ENCODE results near the gene STAMBPL1.
"Not testable (repeated sequence)": the region's sequence is repeated elsewhere in the genome, so short reads cannot be mapped to it uniquely, and the experiment has no call there.

STAMBPL1 gene

DNA sequence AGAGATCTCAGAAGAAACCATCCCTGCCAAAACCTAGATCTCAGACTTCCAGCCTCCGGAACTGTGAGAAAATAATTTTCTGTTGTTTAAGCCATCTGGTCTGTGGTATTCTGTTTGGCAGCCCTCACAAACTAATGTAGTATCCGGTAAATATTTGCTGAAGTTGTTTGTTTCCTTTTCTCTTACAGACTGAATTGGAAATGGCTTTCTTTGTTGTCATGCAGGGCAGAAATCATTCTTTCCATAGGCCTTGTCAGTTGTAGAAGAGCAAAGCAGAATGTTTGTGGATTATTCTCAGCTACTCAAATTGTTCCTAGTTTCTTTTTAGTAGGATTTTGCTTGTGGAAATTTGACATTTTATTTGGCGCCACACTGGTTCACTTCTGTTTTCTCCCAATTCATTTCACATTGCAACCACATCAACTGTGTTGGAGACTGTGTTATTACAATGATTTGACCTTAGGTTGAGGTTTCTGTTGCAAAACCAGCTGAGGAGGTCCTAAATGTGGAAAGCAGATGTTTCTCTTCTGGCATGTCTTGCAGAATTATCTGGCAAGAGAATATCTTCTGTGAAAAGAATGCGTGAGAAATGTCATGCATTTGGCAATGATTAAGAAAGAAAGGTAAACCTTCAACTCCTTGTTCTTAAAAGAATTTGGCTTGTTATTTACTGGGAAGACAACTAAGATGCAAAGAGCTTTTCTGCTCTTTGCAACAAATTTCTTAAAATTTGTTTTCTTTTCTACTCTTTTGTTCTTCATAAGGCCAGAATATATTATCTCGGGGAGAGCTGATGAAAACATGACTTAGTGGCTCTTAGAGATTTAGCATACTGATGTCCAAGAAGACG, 46.7 kb downstream of the STAMBPL1 start:
- peak; percentile 35 for DNase-seq

DNA sequence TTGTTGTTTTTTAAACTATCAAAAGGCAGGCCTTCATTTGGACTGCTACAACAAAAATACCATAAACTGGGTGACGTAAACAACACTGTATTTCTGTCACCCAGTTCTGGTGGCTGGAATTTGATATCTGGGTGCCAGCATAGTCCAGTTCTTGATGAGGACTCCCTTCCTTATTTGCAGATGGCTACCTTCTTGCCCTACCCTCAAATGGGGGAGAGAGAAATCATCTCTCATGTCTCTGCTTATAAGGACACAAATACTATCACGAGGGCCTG, 47.3 kb downstream of the STAMBPL1 start:
- DNase-seq: no peak

DNA sequence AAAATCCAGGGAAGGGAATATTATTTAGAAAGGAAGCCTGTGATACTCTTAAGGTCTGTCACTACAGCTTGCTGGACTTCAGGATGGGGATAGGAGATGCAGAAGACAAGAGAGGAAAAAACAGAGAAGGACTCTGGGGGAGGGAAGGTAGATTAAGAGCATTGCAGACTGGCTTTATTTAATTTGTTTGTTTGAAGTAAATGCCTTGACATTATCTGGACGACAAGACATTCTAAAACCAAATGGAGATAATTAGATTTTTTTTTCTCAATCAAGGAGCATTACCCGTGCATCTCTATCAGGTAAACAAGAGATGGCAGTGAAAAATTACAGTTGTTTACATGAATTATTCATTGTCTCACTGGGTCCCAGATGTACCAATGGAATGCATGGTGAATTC, 48.2 kb downstream of the STAMBPL1 start:
- no peak for DNase-seq

DNA sequence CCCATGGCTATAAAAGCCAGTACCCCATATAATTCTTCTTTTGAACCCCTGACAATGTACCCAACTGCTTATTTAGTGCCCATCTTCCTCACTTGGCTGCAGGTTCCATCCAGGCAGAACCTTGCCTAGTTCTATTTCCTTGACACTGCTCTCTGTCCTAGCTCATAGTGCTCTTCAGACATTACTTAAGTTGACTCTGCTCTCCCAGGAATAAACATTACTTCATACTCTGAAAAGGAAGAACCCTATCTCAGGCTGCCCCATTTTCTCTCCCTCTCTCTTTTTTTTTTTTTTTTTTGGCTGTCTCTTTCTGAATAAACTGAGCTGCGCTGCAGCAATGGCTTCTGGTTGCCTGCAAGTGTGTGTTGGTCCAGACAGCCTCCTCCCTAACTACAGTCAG, 51.5 kb downstream of the STAMBPL1 start:
- DNase-seq: no peak

DNA sequence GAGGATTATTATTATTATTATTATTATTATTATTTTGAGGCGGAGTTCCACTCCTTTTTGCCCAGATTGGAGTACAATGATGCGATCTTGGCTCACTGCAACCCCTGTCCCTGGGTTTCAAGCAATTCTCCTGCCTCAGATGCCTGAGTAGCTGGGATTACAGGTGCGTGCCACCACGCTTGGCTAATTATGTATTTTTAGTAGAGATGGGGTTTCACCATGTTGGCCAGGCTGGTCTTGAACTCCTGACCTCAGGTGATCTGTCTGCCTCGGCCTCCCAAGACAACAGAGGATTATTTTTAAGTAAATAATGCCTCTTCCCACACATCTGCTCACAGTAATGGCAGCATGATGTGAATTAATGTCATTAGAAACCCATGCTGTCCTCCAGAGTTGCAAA, 52.0 kb downstream of the STAMBPL1 start:
- DNase-seq: not testable (repeated sequence)

DNA sequence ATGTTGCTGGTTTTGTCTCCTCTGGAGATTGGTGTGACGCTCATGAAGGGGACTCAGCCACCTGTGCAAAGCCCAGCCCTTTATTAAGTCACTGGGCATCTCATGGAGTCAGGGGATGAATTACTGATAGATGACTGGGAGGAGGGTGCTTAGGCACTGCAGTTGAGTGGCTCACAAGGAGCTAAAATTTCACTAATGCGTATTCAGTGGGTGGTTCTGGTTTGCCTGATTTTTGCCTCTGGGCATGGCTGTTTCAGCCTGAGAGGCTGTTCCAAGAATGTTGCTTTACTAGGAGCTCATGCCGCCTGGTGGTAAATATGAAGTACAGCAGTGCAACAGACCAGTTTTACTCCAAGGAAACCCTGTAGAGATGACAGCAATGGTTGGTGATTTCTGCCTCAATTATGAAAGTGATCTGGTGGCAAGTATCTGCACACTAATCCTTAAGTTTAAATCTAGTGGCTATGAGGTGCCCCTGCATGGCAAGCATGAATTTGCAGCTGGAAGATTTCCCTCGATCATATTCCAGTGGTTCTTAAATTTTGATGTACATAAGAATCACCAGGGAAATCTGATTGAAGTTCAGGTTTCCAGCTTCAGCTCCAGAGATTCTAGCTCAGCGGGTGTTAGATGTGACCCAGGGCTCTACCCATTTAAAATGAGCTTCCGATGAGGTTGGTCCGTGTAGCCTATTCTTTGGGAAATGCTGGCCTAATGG, 52.7 kb downstream of the STAMBPL1 start:
- DNase-seq: peak; percentile 85

DNA sequence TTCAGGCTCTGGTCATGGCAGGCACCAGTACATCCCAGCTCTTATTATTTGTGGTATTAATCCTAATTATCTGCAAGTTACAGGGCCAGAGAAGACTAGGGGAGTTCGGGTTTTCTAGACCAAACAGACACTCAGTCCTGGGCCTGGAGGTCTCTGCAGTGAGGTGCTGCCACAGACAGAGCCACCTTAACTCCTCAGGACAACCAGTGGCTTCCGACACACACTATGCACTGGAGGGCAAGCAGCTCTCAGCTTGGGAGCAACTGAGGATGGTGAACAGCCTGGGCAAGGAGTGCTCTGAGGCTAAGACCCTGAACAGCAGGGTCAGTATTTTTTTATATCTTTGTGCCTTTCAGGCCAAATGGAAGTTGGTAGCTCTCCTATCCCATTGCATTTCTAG, 53.5 kb downstream of the STAMBPL1 start:
- no peak for DNase-seq

DNA sequence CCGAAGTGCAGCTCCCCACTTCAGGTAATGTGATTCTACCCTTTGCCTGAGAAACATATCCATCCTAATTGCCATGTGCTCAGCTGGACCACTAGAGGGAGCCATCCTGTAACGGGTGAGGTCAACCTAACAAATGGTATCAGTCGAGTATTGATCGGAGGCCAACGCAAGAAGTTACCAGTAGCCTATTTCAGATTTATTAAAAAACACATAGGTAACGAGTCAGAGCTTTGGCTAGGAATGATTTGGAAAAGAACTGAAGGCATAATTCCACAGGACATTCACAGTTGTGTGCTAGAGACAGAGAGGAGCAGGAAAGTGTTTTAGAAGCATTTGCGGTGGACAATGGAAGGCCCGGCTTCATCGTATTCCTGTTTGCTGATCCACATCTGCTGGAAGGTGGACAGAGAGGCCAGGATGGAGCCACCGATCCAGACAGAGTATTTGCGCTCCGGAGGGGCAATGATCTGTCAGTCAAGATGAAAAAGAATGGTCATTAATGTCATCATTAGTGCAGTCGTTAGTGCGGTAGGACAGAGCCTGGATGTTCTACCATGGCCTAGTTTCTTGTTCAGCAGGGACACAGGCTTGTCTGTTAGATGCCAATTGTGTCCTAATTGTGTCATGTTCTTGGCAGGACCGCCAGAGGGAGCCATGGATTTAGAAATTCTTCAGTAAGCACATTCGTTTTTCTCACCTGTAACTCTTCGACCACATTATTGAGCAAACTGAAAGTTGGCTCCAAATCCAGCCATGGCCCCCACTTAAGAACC, 55.0 kb downstream of the STAMBPL1 start:
- DNase-seq: peak; percentile 40

DNA sequence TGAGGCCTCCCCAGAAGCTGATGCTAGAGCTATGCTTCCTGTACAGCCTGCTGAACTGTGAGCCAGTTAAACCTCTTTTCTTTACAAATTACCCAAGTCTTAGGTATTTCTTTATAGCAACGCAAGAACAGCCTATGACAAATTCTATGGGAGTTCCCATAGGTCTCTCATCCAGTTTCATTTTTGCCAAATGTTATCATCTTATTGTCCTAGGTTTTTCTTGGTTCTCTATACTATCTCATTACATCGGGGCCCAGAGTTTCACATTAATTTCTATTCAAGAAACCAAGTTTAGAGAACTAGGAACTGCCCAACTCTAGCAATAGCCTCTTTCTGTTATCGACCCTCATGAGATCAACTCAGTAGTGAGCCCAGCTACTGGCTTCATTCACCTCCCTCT, 56.6 kb downstream of the STAMBPL1 start:
- DNase-seq: no peak

DNA sequence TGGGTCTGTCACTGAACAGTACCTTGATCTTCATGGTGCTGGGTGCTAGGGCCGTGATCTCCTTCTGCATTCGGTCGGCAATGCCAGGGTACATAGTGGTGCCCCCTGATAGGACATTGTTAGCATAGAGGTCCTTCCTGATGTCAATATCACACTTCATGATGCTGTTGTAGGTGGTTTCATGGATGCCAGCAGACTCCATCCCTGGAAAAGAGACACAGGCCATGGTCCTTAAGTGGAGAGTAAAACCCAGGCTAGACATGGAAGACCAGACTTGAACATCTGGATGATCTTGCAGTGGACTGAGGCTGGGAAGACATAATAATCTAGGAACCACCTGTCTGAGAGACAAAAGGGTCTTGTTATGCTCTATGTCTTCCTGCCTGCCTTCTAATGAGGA, 58.0 kb downstream of the STAMBPL1 start:
- no peak for DNase-seq

DNA sequence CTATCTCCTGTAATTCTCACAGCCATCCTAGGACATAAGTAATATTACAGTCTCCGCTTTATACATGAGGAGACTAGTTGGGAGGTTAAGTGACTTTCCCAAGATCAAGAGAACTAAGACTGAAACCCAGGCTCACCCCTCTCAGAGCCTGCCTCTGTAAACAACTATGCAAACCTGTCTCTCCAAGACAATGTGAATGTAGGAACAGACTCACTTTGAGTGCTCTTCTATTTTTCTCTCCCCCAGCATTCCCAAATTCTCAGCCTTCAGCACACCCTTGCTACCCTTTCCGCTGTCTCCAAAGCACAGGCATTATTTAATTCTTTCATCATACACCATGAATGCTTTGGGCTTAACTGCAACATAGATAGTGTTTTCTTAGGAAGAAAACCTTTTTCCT, 58.9 kb downstream of the STAMBPL1 start:
- DNase-seq: no peak

DNA sequence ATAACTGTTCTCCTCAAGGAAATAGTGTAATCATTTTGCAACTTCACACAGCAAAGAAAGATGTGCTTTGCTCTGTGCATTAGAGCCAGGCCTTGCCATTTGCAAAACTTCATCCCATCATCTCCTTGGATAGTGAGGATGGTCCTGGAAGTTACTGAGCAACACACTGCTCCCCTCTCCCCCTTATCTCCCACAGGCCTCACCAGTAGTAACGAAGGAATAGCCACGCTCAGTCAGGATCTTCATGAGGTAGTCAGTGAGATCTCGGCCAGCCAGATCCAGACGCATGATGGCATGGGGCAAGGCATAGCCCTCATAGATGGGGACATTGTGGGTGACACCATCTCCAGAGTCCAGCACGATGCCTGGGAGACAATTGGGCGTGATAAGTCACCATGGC, 61.0 kb downstream of the STAMBPL1 start:
- no peak for DNase-seq

DNA sequence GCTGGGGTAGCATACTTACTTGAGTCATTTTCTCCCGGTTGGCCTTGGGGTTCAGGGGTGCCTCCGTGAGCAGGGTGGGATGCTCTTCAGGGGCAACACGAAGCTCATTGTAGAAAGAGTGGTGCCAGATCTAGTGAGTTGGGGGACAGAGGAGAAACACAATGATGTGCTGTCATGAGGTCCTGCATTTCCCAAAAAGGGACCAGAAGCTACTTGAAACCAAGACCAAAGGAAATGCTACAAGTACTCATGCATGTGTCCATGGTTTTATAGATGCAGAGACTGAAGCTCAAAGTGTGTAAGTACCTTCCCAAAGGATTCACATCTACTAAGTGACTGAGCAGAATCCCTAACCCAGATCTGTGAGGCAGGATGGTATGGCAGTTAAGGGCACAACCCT, 63.7 kb downstream of the STAMBPL1 start:
- DNase-seq: no peak

DNA sequence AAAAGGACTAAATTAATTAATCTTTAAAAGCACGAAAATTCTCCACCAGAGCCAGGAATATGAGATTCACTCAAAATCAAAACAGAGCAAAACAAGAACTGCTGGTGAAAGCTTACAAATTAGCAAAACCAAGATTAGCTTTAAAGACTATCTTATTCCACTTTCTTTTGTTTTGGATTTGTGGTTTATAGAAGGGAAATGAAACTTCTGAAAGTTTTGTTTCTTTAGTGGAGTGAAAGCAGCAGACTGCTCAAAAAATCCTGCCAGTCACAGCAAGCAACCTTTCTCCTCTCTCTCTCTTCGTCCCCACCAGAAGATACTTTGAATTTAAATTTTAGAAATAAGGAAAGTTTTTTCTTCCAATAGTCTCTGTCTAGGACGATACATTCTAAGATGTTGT, 64.8 kb downstream of the STAMBPL1 start:
- no peak for DNase-seq

DNA sequence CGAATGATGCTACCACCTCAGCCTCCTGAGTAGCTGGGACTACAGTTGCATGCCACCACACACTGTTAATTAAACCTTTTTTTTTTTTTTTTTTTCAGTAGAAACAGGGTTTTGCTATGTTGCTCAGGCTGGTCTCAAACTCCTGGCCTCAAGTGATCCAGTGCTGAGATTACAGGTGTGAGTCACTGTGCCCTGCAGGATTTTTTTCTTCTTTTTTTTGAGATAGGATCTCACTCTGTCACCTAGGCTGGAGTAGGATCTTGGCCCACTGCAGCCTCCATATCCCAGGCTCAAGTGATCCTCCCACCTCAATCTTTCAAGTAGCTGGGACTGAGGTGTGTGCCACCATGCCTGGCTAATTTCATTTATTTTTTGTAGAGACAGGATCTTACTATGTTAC, 66.2 kb downstream of the STAMBPL1 start:
- no peak for DNase-seq

DNA sequence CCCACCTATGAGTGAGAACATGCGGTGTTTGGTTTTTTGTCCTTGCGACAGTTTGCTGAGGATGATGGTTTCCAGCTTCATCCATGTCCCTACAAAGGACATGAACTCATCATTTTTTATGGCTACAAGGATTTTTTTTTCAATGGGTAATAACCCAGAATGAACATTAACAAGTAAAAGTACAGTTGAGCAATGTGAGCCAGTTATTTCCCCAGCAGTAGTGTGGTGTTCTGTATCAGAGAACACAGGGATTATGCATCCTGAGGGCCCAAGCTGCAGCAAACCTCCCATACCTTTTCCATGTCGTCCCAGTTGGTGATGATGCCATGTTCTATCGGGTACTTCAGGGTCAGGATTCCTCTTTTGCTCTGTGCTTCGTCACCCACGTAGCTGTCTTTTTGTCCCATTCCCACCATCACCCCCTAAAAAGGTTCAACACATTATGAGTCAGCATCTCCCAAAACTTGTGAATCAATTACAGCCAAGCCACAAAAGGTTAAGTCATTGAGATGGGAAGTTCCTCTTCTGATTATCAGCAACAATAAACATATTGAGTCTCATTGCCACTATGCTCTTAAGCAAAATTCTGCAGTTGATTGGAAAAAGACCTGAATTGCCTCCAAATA, 67.0 kb downstream of the STAMBPL1 start:
- no peak for DNase-seq

DNA sequence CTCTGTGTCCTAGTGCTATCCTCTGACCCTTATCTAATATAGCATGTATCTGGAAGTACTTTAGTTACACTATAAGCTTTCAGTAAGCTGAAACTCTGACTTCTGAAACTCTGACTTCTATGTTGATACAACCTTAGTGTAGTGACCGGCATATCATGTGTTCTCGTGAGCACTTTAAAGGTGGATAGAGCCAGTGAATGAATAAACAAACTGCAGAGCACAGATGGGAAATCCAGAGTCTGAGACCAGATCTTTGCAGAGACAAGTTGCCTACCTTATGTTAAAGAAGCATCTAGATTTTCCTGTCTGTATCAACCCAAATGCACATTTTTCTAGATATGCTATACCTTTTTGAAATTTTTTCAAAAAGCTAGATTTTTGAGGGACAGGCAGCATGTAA, 69.0 kb downstream of the STAMBPL1 start:
- DNase-seq: no peak

DNA sequence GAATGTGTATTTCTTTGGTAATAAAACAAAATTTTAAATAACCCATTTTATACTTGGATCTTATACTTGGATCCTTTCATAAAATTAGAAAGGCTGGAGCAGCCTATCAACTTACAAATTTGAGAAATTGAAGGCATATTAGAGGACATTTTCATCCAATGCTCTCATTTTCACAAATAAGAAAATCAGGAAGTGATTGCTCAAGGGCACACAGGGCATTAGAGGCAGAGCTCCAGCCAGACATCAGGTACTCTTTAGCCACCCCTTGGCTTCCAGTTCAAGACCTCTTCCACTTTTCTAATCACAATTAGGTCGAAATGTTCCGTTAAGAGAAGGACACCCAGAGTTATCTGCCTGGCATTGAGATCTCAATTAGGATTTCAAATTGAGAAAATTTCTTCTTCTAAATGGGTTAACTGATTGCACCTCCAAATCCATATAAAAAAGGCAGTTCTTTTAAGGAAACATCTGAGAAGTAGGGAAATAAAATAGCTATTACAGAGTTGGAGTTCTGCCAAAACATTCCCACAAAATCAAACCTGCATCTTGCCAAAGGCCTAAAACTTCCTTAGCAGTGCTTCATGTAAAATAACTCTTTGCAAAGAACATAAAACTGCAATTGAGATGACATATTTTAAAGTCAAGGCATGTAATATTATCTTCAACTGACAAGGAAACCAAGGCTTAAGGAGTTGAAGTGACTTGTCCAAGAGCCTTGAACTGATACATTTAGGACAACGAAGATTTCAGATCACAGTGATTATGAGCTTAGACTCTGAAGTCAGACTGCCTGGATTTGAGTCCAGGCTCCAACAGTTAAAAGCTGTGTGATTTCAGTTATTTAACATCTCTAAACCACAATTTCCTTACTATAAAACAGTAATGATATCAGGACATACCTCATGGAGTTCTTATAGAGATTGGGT, 70.1 kb downstream of the STAMBPL1 start:
- DNase-seq: no peak

DNA sequence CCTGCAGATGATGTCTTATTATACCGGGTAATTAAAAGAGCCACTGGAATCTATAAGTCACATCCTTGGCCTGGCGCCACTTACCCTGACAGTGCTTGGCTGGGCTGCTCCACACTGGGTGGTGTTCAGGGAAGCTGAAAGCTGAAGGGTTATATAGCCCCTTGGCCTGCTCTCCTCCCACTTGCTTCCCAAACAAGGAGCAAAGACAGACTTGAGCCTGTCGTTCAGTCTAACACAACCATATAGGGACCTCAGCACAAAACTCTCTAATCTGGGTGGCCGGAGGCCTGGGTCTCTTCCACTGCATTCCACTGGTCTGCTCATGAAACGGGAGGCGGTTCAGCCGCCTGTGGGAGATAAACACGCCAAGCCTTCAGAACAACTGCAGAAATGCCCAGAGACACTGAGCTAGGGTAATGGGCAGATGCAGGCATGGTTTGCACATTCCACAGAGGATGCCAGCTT, 72.6 kb downstream of the STAMBPL1 start, which contains the start of gene ACTA2:
TSS of gene ACTA2 (minus strand) at position 127 of the 465 bp plus-strand sequence. CDS start 3,843 bp downstream, outside the sequence.
- DNase-seq: no peak

DNA sequence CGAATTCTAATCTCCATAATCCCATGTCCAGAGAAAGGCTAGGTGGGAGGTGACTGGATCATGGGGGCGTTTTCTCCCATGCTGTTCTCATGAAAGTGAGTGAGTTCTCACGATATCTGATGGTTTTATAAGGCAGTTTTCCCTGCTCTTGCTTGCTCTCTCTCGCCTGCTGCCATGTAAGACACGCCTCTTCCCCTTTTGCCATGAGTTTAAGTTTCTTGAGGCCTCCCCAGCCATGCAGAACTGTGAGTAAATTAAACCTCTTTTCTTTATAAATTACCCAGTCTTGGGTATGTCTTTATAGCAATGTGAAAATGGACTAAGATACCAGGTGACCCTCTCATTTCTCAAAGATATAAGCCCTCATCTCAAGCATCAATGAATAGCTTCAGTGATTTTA, 73.6 kb downstream of the STAMBPL1 start:
- DNase-seq: no peak

DNA sequence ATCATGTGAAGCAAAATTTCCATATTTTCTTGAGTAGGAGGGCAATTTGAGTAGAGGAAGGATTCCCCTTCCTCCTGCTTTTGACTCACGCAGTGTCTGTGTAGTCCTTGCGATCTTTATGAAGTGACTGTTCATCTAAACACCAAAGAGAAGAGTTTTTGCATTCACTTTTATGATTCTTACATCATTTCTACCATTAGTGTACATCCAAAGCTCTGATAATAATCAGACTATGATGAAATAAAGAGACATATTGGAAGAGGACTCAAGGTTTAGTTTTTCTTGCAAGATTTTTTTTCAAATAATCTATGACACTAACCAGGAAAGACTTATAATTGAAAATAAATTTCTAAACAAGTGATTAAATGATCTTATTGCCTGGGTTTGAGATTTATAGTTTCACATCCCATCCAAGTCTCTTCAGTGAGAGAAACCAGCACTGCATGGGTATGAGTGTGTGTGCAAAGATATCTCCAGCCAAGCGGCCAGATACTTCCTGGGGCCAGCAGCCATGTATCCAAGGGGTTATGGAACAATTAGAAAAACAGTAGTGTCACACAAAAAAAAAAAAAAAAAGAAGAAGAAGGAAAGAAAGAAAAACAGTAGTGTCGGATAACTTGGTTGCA, 74.5 kb downstream of the STAMBPL1 start:
- DNase-seq: no peak

DNA sequence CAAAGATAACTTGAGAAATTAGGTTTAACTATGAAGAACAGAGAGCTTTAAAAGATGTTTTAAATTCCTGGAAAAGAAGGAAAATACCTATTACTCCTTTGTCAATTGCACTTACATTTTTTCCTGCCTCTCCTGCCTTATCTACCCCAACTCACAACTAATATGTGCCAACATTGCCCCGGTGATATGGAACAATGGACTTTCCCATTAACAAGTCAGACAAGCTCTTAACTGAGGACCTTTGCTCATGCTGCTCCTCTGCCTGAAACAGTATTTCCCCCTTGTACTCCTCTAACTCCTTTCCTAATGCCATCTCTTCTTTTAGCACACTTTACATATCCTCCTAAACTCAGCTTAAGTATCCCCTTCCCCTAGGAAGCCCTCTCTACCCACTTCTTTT, 77.3 kb downstream of the STAMBPL1 start:
- no peak for DNase-seq

Measured in DMS79 treated with DMSO at 0.1 percent for 48 hours (cell line).